Neural progenitor cell (in vitro differentiated cells): ENCODE results near the gene ADAM11.

Source experiments
- CTCF ChIP-seq: fragments of 200-600 bp; sonication (generic); IDR thresholded peaks from 2 replicates; pipeline ENCODE4 v1.5.1; 2017; ENCODE audit warnings: antibody characterized with exemption, mild to moderate bottlenecking
- EZH2 ChIP-seq: fragments of 200-600 bp; sonication (generic); IDR thresholded peaks from 2 replicates; pipeline ENCODE4 v1.6.1; 2017; ENCODE audit warnings: antibody characterized with exemption, mild to moderate bottlenecking, moderate library complexity
- EZH2phosphoT487 ChIP-seq: fragments of 200-600 bp; sonication (generic); IDR thresholded peaks from 2 replicates; pipeline ENCODE4 v1.6.1; 2017; ENCODE audit warnings: antibody characterized with exemption

GRCh38 chr17:44828919-44829522 is 70.2 kb downstream of the ADAM11 start:
- TF ChIP-seq CTCF (no peak), EZH2phosphoT487 (no peak), EZH2 (no peak)
